K562 (cell line): ENCODE results near the gene HEBP2. TPM values are rescaled to one million over a fixed set of nuclear protein-coding genes. Genes with fewer than 3 reads are reported as not detected.

Experiments used
- C11orf30 ChIP-seq: fragments of 450-650 bp; IDR thresholded peaks from 2 replicates; pipeline ENCODE4 v1.6.1; 2016; ENCODE audit warnings: low read depth, mild to moderate bottlenecking
- CHCHD3 ChIP-seq: fragments of 250-450 bp; sonication (Bioruptor Pico); IDR thresholded peaks from 2 replicates; pipeline ENCODE4 v2.1.2; 2022; ENCODE audit warnings: mild to moderate bottlenecking
- DIDO1 ChIP-seq: fragments of 450-650 bp; IDR thresholded peaks from 2 replicates; pipeline ENCODE4 v1.6.1; 2016; ENCODE audit warnings: low read depth, missing biosample characterization, missing genetic modification characterization
- ELK3 ChIP-seq: fragments of 450-650 bp; formaldehyde crosslinking; IDR thresholded peaks from 2 replicates; pipeline ENCODE4 v1.4.0; 2020; ENCODE audit warnings: mild to moderate bottlenecking
- FIP1L1 ChIP-seq: fragments of 200-400 bp; formaldehyde crosslinking; IDR thresholded peaks from 2 replicates; pipeline ENCODE4 v1.6.1; 2018; ENCODE audit warnings: mild to moderate bottlenecking, low read depth, low read length; ENCODE audit not compliant: poor library complexity, severe bottlenecking
- GTF2E2 ChIP-seq: fragments of 200-800 bp; sonication (Bioruptor generic); IDR thresholded peaks from 2 replicates; pipeline ENCODE4 v1.6.1; 2016; ENCODE audit warnings: missing genetic modification characterization, missing compliant biosample characterization
- HDGF ChIP-seq: fragments of 450-650 bp; IDR thresholded peaks from 2 replicates; pipeline ENCODE4 v1.6.1; 2016
- JUNB ChIP-seq: fragments of 450-650 bp; formaldehyde crosslinking; conservative IDR thresholded peaks from 2 replicates; pipeline ENCODE4 v1.4.0; 2020; ENCODE audit warnings: mild to moderate bottlenecking
- MTF1 ChIP-seq: fragments of 250-450 bp; sonication (Bioruptor Pico); IDR thresholded peaks from 2 replicates; pipeline ENCODE4 v1.9.0; 2021; ENCODE audit warnings: moderate library complexity, mild to moderate bottlenecking, inconsistent platforms, borderline replicate concordance
- NFRKB ChIP-seq: fragments of 450-650 bp; IDR thresholded peaks from 2 replicates; pipeline ENCODE4 v1.6.1; 2016; ENCODE audit warnings: low read depth
- NR2C1 ChIP-seq, 2 experiments: fragments of 450-650 bp; IDR thresholded peaks; 2 replicates each; pipeline ENCODE4 v1.6.1; 2017; ENCODE audit warnings: mild to moderate bottlenecking in 2 of 2, antibody characterized with exemption in 1 of 2, inconsistent platforms in 1 of 2, missing compliant biosample characterization in 1 of 2, missing genetic modification characterization in 1 of 2
- OTX1 ChIP-seq: fragments of 450-650 bp; formaldehyde crosslinking; IDR thresholded peaks from 2 replicates; pipeline ENCODE4 v1.4.0; 2022; ENCODE audit warnings: mild to moderate bottlenecking
- PHF20 ChIP-seq: fragments of 450-650 bp; IDR thresholded peaks from 2 replicates; pipeline ENCODE4 v1.6.1; 2018; ENCODE audit not compliant: partially characterized antibody
- RBM14 ChIP-seq: fragments of 200-400 bp; formaldehyde crosslinking; IDR thresholded peaks from 2 replicates; pipeline ENCODE4 v1.6.1; 2018; ENCODE audit warnings: low read depth, mild to moderate bottlenecking, low read length, moderate library complexity, borderline replicate concordance; ENCODE audit not compliant: insufficient read depth
- ZNF407 ChIP-seq: fragments of 450-650 bp; IDR thresholded peaks from 2 replicates; pipeline ENCODE4 v1.6.1; 2016; ENCODE audit warnings: low read depth
- ZNF717 ChIP-seq: fragments of 250-450 bp; sonication (Bioruptor Pico); IDR thresholded peaks from 2 replicates; pipeline ENCODE4 v1.5.0; 2021
- ZNF830 ChIP-seq: fragments of 250-450 bp; sonication (Bioruptor Pico); IDR thresholded peaks from 2 replicates; pipeline ENCODE4 v1.5.0; 2021; ENCODE audit warnings: mild to moderate bottlenecking
- polyA plus RNA-seq, 8 experiments: library from polyadenylated mRNA; depleted of rRNA in 4 of 8; stranded (reverse) in 5 of 8; unstranded in 3 of 8; fragments of >200 nt; fragmentation: Nextera tagmentation in 2 of 8; fragmentation: Illumina TruSeq in 1 of 8; extraction: Ambion mirVana in 2 of 8; extraction: Trizol in 1 of 8; gene quantifications; 2 replicates each; pipeline versions ENCODE4 v1.2.1 to v1.2.3, GENCODE V29; 2011 to 2014; ENCODE audit warnings: inconsistent platforms in 1 of 8, missing spikeins in 1 of 8
- total RNA-seq, 7 experiments: library from RNA; depleted of rRNA in 6 of 7; stranded (reverse); fragments of >200 nt in 6 of 7; fragmentation: Illumina TruSeq in 2 of 7; extraction: Trizol in 2 of 7; gene quantifications; 2 replicates each; pipeline versions ENCODE4 v1.2.1 to v1.2.3, GENCODE V29; 2011 to 2021; ENCODE audit warnings: low replicate concordance in 1 of 7

HEBP2 gene
- total and polyA plus RNA-seq, 9 of the 15 experiments (the other 6 are each of a cell fraction or from before 2014, with no cell fraction given), result 8.5 to 63.7 (median 36.9) TPM

- no peak for TF ChIP-seq ZNF407
- no peak for TF ChIP-seq HDGF
- TF ChIP-seq FIP1L1, result peak; percentile 76
- TF ChIP-seq GTF2E2, result peak; percentile 58; the same call in 1 of the 2 replicates
- no peak for TF ChIP-seq ELK3 (CRISPR knock-in tag)
- TF ChIP-seq MTF1 (CRISPR knock-in tag), result no peak
- no peak for TF ChIP-seq NR2C1 (IDR thresholded peaks at IDR 0.05)
- TF ChIP-seq NR2C1 (tag; IDR thresholded peaks at IDR 0.05), result no peak
- TF ChIP-seq JUNB (CRISPR knock-in tag), result no peak
- no peak for TF ChIP-seq ZNF717
- TF ChIP-seq RBM14, result peak; percentile 80; the same call in 1 of the 2 replicates
- no peak for TF ChIP-seq ZNF830 (CRISPR knock-in tag)
- no peak for TF ChIP-seq DIDO1 (tag)
- no peak for TF ChIP-seq C11orf30
- no peak for TF ChIP-seq NFRKB
- TF ChIP-seq OTX1 (CRISPR knock-in tag), result no peak
- TF ChIP-seq PHF20, result peak; percentile 54
- 0 out of 2 replicates have a peak, but pooled peaks have one; percentile 59 for TF ChIP-seq CHCHD3 (CRISPR knock-in tag)
These were observed at the start of gene HEBP2 (continued) for GRCh38 chr6:138403801-138404665.
